Astrocyte of the spinal cord (primary cell): Measurements from ENCODE around the gene LCLAT1.
A peak's percentile ranks its signal among the peaks of the same experiment; 100 is the strongest.
"Not testable (repeated sequence)": the region's sequence is repeated elsewhere in the genome, so short reads cannot be mapped to it uniquely, and the experiment has no call there.

Experiments used
- DNase-seq: peaks from one replicate; pipeline ENCODE4 v3.0.0; 2011; ENCODE audit warnings: low read depth, low spot score
- H3K4me3 ChIP-seq: 2 replicates; pipeline ENCODE4 v1.5.1; 2011; ENCODE audit warnings: low read depth, mild to moderate bottlenecking, low read length, moderate library complexity
- CTCF ChIP-seq: IDR thresholded peaks from 2 replicates; pipeline ENCODE4 v1.5.1; 2012; ENCODE audit warnings: low read depth, mild to moderate bottlenecking, low read length, inconsistent platforms
- in situ Hi-C: cut with HindIII; loops from 2 replicates; pipeline ENCODE4 v1.10.0; 2017; ENCODE audit warnings: low sequenced_read_pairs

LCLAT1 gene

GRCh38 chr2:30631051-30631671 is 184.1 kb downstream of the LCLAT1 start:
- TF ChIP-seq CTCF, result no peak
- no peak overlapping the region for H3K4me3 ChIP-seq
- in situ Hi-C loops, result no loop called here
- DNase-seq, result peak; percentile 49

- TF ChIP-seq CTCF, result no peak
- no peak overlapping the region for H3K4me3 ChIP-seq
- DNase-seq, result no peak
- in situ Hi-C loops, result no loop called here
Observed at GRCh38 chr2:30633039-30633438, 186.0 kb downstream of the LCLAT1 start.

- in situ Hi-C loops, result no loop called here
- no peak overlapping the region for H3K4me3 ChIP-seq
- TF ChIP-seq CTCF, result no peak
- no peak for DNase-seq
Observed at GRCh38 chr2:30636311-30636710, 189.3 kb downstream of the LCLAT1 start.

- H3K4me3 ChIP-seq, result no peak overlapping the region
- no peak for TF ChIP-seq CTCF
- in situ Hi-C loops, result no loop called here
- DNase-seq, result no peak
Observed at GRCh38 chr2:30639836-30640235, 192.8 kb downstream of the LCLAT1 start.

GRCh38 chr2:30641765-30642345 is 194.8 kb downstream of the LCLAT1 start:
- in situ Hi-C loops, result no loop called here
- H3K4me3 ChIP-seq, result no peak overlapping the region
- DNase-seq, result no peak
- no peak for TF ChIP-seq CTCF

GRCh38 chr2:30643013-30643412 is 196.0 kb downstream of the LCLAT1 start:
- H3K4me3 ChIP-seq, in situ Hi-C loops, DNase-seq: not testable (repeated sequence)

GRCh38 chr2:30643674-30644073 is 196.6 kb downstream of the LCLAT1 start:
- in situ Hi-C loops, result no loop called here
- no peak for TF ChIP-seq CTCF
- H3K4me3 ChIP-seq, result no peak overlapping the region
- no peak for DNase-seq
